PC-3 (cell line): ENCODE data around the gene EXOC4. TPM values are rescaled to one million over a fixed set of nuclear protein-coding genes. Genes with fewer than 3 reads are reported as not detected.

Source experiments
- ATAC-seq: fragments of 200-7000 bp; cut with Tn5 transposase; 2 replicates; pipeline ENCODE4 v1.9.1; 2020; ENCODE audit warnings: mild to moderate bottlenecking, moderate library complexity
- BruUV-seq: library from RNA; stranded (reverse); fragments of 400-500 nt; replicated peaks from 2 replicates; lab custom pipeline; 2021; lab: Mats Ljungman, UMichigan
- CTCF ChIA-PET: fragments of 300-600 bp; sonication (Branson Sonifier 250); formaldehyde crosslinking; loops from one replicate; lab custom pipeline; 2022; ENCODE audit warnings: antibody characterized with exemption; lab: Charles Lee
- POLR2A ChIA-PET: fragments of 300-600 bp; sonication (Branson Sonifier 250); formaldehyde crosslinking; loops from one replicate; lab custom pipeline; 2022; ENCODE audit warnings: antibody characterized with exemption; ENCODE audit not compliant: unreplicated experiment; lab: Charles Lee
- DNase-seq: peaks from one replicate; pipeline ENCODE4 v3.0.0-alpha.2; 2015
- H2AFZ ChIP-seq: fragments of 300-600 bp; sonication (generic); 2 replicates; pipeline ENCODE4 v1.6.0; 2016; ENCODE audit warnings: antibody characterized with exemption, low read length
- H3F3A ChIP-seq: fragments of 300-600 bp; sonication (generic); one replicate; pipeline ENCODE4 v1.6.0; 2017; ENCODE audit warnings: antibody characterized with exemption, low read length, control low read depth, mild to moderate bottlenecking; ENCODE audit not compliant: unreplicated experiment
- H3K27ac ChIP-seq: fragments of 300-600 bp; sonication (generic); 2 replicates; pipeline ENCODE4 v1.5.1; 2016; ENCODE audit warnings: mild to moderate bottlenecking, low read length
- H3K27me3 ChIP-seq: fragments of 300-600 bp; sonication (generic); 2 replicates; pipeline ENCODE4 v1.6.1; 2016; ENCODE audit warnings: low read length, mixed read lengths
- H3K36me3 ChIP-seq: fragments of 300-600 bp; sonication (generic); 2 replicates; pipeline ENCODE4 v1.6.1; 2016; ENCODE audit warnings: low read depth, mixed run types, low read length, mixed read lengths
- H3K4me1 ChIP-seq: fragments of 300-600 bp; sonication (generic); 2 replicates; pipeline ENCODE4 v1.5.1; 2016; ENCODE audit warnings: low read length; ENCODE audit not compliant: insufficient read depth
- H3K4me2 ChIP-seq: fragments of 300-600 bp; sonication (generic); 2 replicates; pipeline ENCODE4 v1.6.0; 2016; ENCODE audit warnings: low read length
- H3K4me3 ChIP-seq: fragments of 300-600 bp; sonication (generic); 2 replicates; pipeline ENCODE4 v1.5.1; 2016; ENCODE audit warnings: mild to moderate bottlenecking, low read length, mixed read lengths
- H3K79me2 ChIP-seq: fragments of 300-600 bp; sonication (generic); 2 replicates; pipeline ENCODE4 v1.6.1; 2017; ENCODE audit warnings: low read length, mixed read lengths
- H3K9ac ChIP-seq: fragments of 300-600 bp; sonication (generic); 2 replicates; pipeline ENCODE4 v1.6.0; 2016; ENCODE audit warnings: mild to moderate bottlenecking, low read length
- H3K9me2 ChIP-seq: fragments of 300-600 bp; sonication (generic); replicated peaks from 2 replicates; pipeline ENCODE4 v1.6.1; 2016; ENCODE audit warnings: mixed run types, low read length, mixed read lengths
- H3K9me3 ChIP-seq: fragments of 300-600 bp; sonication (generic); 2 replicates; pipeline ENCODE4 v1.6.1; 2016; ENCODE audit warnings: low read length, mixed read lengths
- H4K20me1 ChIP-seq: fragments of 300-600 bp; sonication (generic); 2 replicates; pipeline ENCODE4 v1.6.1; 2016; ENCODE audit warnings: low read length, mixed read lengths
- EZH2 ChIP-seq: fragments of 300-600 bp; sonication (generic); IDR thresholded peaks from one replicate; pipeline ENCODE4 v1.6.1; 2017; ENCODE audit warnings: antibody characterized with exemption, mild to moderate bottlenecking, low read length; ENCODE audit not compliant: unreplicated experiment
- EZH2phosphoT487 ChIP-seq: fragments of 300-600 bp; sonication (generic); IDR thresholded peaks from 2 replicates; pipeline ENCODE4 v1.6.1; 2018; ENCODE audit warnings: mild to moderate bottlenecking, antibody characterized with exemption, low read length, borderline replicate concordance
- intact Hi-C: fragments of 100-400 bp; cut with micrococcal nuclease; formaldehyde crosslinking; loops from 2 replicates; pipeline ENCODE4 v1.9.0; 2023
- total RNA-seq: library from RNA; depleted of rRNA; stranded (reverse); fragments of >200 nt; gene quantifications from 2 replicates; pipeline ENCODE4 v1.2.3, GENCODE V29; 2014
- TF ChIP-seq, protein P1 (sequence below): fragments of 300-600 bp; sonication (generic); conservative IDR thresholded peaks from 2 replicates; pipeline ENCODE4 v1.5.1; 2017; ENCODE audit warnings: antibody characterized with exemption, low read depth, mild to moderate bottlenecking, low read length

Gene EXOC4
- total RNA-seq, 1 experiment from 2014 or later = 43.5 TPM

DNA sequence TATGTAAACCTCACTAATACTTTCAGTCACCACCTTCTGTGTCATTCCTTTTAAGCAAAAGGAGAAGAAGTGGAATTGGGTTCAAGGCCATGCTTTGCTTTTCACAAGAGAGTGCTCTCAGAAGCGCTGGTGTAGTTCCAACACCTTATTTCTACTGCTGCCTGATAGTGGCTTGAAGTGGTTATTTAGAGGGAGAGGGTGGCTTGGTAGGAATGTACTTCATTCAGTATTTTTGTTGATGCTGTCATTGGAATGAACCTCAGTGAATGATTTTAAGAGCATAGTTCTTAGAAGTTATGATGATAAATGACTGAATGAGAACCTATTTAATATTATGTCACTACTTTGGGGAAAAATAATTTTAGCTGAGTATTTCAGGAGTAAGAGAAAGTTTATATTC is 396.7 kb downstream of the EXOC4 start:
- Histone ChIP-seq H2AFZ (no peak overlapping the region), H3K9ac (no peak overlapping the region), H3K9me2 (no peaks in the 10 kb centered on the region), H3F3A (no peaks in the 10 kb centered on the region), H3K4me2 (no peak overlapping the region), H3K9me3 (no peaks in the 10 kb centered on the region), H3K36me3 (no peaks in the 10 kb centered on the region), H4K20me1 (no peaks in the 10 kb centered on the region), H3K79me2 (no peaks in the 10 kb centered on the region), H3K4me3 (no peak overlapping the region), H3K27ac (no peak overlapping the region), H3K4me1 (0 out of 2 replicates have a peak, but pooled peaks cover 3% of the 10 kb centered on the region), H3K27me3 (no peaks in the 10 kb centered on the region)
- TF ChIP-seq, protein P1, sequence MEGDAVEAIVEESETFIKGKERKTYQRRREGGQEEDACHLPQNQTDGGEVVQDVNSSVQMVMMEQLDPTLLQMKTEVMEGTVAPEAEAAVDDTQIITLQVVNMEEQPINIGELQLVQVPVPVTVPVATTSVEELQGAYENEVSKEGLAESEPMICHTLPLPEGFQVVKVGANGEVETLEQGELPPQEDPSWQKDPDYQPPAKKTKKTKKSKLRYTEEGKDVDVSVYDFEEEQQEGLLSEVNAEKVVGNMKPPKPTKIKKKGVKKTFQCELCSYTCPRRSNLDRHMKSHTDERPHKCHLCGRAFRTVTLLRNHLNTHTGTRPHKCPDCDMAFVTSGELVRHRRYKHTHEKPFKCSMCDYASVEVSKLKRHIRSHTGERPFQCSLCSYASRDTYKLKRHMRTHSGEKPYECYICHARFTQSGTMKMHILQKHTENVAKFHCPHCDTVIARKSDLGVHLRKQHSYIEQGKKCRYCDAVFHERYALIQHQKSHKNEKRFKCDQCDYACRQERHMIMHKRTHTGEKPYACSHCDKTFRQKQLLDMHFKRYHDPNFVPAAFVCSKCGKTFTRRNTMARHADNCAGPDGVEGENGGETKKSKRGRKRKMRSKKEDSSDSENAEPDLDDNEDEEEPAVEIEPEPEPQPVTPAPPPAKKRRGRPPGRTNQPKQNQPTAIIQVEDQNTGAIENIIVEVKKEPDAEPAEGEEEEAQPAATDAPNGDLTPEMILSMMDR = no peak
- TF ChIP-seq EZH2phosphoT487 (no peak), EZH2 (no peak)
- ChIA-PET POLR2A (no interaction called here), CTCF (no interaction called here)
- ATAC-seq (no peak), DNase-seq (no peak)
- intact Hi-C loops = loop anchor here (5.0 to 10.0 kb wide), 2 partner anchors 93 to 135 kb away; no protein-coding TSS in a partner anchor
- BruUV-seq = no TSS peak

DNA sequence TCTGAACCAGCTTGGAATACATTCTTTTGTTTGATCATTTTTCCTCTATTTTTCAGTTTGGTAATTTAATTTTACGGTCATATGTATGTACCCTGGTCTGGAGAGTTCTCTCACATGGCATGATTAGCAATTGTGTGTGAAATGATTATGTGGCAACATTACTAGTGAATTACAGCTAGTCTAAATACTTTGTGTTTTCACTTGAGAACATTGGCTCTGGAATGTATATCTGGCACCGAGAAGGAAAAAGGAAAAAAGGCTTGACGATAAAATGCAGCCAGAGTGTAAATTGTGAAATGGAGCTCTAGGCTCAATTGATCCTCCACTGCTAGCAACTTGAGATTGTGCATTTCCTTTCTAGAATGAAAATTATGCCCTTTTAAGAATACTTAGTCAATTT is 397.2 kb downstream of the EXOC4 start:
- no peak overlapping the region for H2AFZ ChIP-seq
- no peaks in the 10 kb centered on the region for H4K20me1 ChIP-seq
- intact Hi-C loops = no loop called here
- ATAC-seq = no peak
- H3K4me2 ChIP-seq = no peak overlapping the region
- DNase-seq = no peak
- H3K36me3 ChIP-seq = no peaks in the 10 kb centered on the region
- CTCF ChIA-PET = no interaction called here
- no peaks in the 10 kb centered on the region for H3F3A ChIP-seq
- no peaks in the 10 kb centered on the region for H3K9me2 ChIP-seq
- no TSS peak for BruUV-seq
- H3K9me3 ChIP-seq = no peaks in the 10 kb centered on the region
- 0 out of 2 replicates have a peak, but pooled peaks cover 3% of the 10 kb centered on the region for H3K4me1 ChIP-seq
- no peak overlapping the region for H3K27ac ChIP-seq
- H3K4me3 ChIP-seq = no peak overlapping the region
- H3K79me2 ChIP-seq = no peaks in the 10 kb centered on the region
- POLR2A ChIA-PET = no interaction called here
- no peaks in the 10 kb centered on the region for H3K27me3 ChIP-seq
- TF ChIP-seq, protein P1 = no peak
- TF ChIP-seq EZH2 (no peak), EZH2phosphoT487 (no peak)
- H3K9ac ChIP-seq = no peak overlapping the region

DNA sequence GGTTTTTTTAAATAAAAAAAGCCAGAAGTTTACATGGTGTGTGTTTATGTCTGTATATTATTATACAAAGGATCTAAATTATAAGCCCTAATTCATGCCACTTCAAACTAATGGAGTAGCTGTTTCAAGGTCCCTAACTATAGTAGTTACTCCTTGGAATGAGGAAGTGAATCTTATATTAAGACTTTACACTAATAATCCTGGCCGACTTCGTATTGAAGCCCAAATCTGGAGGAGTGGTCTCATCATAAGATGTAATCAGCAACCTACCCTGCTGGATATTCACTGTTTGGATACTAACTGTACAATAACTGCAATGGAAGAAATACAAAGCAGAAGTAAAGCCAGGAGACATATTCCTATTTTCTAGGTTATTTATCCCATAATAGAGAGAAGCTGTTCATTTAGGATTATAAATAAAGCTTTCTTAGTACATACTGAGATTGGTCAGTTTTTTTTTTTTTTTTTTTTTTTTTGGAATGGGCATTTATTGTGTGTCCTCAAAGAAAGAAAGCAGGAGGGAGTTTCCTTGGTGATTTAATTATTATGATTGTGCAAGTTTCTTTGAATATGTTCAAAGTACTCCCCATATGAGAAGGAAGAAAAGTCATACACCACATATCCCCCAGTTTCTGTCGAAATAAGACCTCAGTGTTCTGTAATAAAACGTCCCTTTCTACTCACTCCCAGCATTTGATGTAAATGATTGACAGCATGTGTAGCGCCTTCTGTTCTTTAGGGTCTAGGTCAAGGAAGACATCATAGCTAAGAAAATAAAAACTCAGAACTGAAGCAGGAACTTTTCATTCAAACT is 397.8 kb downstream of the EXOC4 start:
- ATAC-seq = no peak
- no peak overlapping the region for H3K4me2 ChIP-seq
- CTCF ChIA-PET = no interaction called here

More for the DNA sequence above, 397.8 kb downstream of the EXOC4 start:
- no peak overlapping the region for H3K27ac ChIP-seq
- H2AFZ ChIP-seq = no peak overlapping the region
- no peaks in the 10 kb centered on the region for H3K9me3 ChIP-seq
- no peak overlapping the region for H3K4me3 ChIP-seq
- no peak for TF ChIP-seq EZH2phosphoT487
- no peak for TF ChIP-seq EZH2
- TF ChIP-seq, protein P1 = no peak
- H3K27me3 ChIP-seq = no peaks in the 10 kb centered on the region
- no peaks in the 10 kb centered on the region for H3K36me3 ChIP-seq
- no peaks in the 10 kb centered on the region for H3F3A ChIP-seq
- no peaks in the 10 kb centered on the region for H4K20me1 ChIP-seq
- 0 out of 2 replicates have a peak, but pooled peaks cover 3% of the 10 kb centered on the region for H3K4me1 ChIP-seq
- POLR2A ChIA-PET = no interaction called here
- no TSS peak for BruUV-seq
- DNase-seq = no peak
- H3K9me2 ChIP-seq = no peaks in the 10 kb centered on the region
- no peaks in the 10 kb centered on the region for H3K79me2 ChIP-seq
- intact Hi-C loops = no loop called here
- H3K9ac ChIP-seq = no peak overlapping the region
